Brain pericyte (primary cell): Measurements from ENCODE around the gene PTPRR.

Source experiments
- DNase-seq: peaks from one replicate; pipeline ENCODE4 v3.0.0-alpha.2; 2012; ENCODE audit warnings: low read depth, low spot score

Gene PTPRR

DNA sequence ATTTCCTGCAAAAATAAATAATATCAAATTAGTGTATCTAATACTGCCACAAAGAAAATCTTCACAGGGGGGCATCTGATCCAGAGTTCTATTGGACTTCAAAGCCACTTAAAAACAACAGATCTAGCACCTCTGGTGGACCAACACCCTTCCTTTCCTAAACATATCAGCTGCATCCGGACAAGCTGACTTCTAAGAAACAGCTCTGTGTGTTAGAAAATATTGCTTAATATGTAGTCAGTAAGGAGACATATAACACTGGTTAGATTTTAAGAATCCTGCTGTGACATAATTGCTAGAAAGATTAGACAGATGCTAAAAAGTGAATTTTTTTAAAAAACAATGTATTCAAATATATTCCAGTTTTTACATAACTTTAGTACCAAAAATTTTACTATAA, 222.2 kb downstream of the PTPRR start:
- no peak for DNase-seq

DNA sequence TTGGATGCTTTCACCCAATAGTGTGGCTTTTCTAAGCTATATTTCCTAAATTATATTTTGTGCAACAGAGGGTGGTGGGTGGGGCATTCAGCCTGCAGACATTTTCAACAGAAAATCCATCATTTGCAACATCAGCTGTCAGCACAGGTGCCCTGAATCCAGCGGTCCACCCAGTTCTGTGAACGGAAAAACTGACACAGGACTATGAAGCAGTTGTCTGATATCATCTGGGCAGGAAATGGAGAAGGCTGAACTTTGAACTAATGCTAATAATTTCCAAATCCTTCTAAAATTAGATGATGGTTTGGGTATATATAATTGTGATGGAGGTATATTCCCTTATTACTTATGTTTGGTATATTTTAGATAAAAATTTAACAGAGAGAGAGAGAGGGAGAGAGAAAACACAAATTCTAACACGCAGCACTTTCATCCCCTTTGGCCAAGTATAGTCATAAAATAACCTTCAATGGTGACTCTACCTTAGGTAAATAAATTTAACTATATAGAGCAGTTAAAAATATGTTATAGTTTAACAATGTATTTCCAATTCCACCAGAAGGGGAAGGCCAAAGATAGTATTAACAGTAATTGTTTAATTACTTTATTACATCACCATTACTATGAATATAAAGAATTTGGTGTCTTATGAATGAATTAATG, 225.0 kb downstream of the PTPRR start:
- no peak for DNase-seq

DNA sequence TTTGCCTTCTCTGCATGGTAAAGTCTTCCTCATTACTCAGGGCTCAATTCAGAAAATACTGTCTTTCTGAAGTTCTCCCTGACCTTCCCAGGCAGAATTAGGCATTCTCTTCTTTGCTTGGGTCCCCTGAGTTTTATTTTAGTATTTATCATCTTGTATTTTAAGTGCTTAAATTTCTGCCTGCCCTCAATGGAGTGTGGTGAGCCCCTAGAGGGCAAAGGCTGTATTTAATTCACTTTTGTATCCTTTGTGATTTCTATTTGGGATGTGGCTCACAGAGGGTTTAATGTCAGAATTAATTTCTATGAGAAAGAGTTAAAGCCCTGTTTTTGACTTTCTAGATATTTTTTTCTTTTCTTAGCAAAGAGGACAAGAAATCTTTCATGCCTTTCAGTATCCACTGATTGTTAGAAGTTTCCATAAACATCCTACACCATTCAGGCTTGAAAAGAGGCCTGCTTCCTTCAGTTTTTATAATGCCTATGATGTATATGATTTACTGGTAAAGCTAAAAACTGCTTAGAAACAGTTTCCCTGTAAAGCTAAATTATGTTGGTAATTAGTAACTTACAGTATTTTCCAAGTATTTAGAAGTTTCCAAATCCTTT, 227.8 kb downstream of the PTPRR start:
- no peak for DNase-seq

DNA sequence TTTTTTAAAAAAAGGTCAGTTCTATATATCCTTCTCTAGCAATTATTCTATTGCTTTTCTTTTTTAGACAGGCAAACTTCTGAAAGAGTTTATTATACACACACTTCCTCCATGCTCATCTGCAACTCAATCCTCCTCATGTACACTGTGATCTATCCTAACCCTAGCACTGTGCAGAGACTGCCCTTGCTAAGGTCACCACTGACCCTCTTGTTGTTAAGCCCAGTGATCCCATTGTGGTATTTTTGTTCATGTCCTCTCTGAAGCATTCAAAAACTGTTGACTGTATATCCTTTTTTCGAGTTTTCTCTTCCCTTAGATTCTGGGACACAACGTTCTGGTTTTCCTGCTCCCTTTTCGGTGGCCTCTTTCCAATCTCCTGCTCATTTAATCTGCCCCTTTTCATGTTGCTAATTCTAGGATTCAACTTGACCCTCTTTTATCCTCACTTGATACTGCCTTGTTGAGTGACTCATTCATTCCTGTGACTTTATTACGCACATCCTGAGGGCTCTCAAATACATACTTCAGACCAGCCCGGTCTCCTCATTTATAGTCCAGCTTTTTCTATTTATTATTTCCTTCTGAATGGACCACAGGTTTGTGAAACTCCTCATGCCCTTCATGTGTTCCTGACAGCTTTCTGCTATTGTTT, 229.4 kb downstream of the PTPRR start:
- no peak for DNase-seq

DNA sequence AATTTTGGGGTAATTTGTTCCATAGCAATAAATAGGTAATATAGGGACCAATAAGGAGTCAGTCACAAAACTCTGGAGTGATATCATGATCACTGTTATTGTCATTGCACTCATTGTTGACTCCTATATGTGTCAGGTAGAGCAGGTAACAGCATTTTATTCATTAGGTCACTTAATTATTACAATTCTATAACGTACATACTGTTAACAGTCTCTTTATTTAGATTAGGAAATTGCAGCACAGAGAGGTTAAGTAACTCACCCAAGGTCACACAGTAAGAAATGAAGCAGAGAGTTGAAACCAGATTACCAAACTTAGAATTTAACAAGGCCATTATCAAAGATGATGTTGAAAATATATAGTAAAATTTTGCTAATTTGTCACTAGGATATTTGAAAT, 233.6 kb downstream of the PTPRR start:
- no peak for DNase-seq

GRCh38 chr12:70686299-70686698, 234.2 kb downstream of the PTPRR start:
- no peak for DNase-seq

DNA sequence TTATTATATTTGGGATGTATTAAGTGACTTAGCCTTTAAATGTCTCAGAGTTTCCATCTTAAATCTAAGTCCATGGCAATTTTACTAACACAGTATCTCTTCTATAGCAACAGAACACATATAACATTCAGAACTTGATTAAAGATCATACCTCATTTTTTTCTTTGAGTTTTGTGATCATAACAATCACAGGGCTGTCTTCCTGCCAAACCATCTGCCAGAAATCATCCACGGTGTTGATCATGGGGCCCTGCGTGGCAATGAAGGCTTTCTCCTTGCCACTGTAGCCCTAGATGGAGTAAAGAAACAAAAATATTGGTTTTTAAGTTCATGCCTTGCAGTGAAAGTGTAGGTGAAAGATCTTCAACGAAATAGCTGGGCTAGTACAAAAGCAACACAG, 236.6 kb downstream of the PTPRR start:
- no peak for DNase-seq

DNA sequence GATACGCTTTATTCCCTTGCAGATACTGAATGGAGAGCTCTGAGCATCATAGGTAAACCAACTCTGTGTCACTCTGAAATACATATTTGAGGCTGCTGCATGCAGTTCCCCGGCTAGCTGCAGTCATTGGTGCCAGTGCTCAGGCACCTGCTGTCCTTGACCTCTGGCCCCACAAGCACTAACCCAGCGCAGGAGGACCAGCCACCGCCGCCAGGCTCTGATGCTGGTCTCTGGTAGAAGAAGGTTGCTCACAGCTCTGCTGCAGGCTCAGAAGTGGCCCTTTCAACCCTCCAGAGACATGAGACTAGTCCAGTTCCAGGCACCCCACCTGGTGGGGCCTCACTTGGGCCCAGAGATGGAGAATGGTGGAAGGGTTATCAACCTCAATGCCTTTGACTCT, 248.8 kb downstream of the PTPRR start:
- DNase-seq, result no peak

DNA sequence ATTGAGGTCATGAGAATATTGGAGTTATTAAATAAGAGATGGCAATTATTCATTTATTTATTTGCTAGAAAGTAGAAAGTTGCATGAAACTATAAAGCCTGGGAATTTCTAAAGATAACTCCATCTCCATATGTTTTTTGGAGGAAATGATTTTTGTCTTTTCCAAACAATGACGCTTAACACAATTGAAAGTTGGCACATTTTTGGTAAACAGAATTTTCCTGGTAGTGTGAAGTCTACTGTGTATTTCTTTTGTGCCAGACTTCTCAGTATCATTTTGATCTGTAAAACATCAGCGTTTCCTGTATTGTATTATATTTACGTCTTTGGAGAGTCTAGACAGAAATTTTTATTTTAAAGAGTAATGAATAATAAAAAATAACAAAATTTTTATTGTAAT, 249.6 kb downstream of the PTPRR start:
- DNase-seq, result no peak

DNA sequence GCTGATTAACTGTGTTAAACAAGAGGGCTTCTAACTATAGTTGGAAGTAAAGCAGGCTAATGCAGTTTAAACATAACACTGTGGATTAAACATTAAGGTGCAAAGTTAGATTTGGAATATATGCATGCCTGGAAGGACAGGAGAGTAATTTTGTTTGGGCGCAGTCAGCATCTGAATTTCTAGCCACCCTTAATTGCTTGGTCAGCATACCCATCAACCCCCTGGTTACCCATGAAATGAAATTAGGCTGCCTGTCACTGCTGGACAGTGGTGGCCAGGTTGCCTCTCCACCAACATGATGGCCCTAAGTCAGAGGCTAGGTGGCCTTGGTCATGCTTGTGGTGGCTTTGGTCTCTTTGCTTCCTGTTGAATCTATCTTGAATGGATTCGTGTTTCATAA, 253.3 kb downstream of the PTPRR start:
- DNase-seq, result no peak

DNA sequence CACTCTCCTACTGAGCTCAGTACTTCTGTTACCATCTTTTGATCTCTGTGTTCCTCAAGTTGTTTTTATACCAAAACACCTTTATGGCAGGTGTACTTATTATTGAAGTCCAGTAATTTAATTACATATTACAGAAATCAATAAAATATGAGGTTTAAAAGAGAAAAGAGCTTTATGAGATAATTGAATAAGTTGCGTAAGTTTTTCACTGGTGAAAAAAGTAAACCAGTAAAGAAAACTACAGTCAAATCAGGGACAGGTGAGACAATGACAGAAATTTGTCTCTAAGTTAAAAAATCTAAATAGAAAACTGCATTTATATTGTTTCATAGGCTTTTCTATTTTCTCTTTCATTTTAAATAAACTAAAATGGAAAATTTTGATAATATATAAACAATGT, 254.2 kb downstream of the PTPRR start:
- no peak for DNase-seq

- DNase-seq, result no peak
These were observed 256.1 kb downstream of the PTPRR start for GRCh38 chr12:70664465-70664881.

GRCh38 chr12:70663838-70664237, 256.7 kb downstream of the PTPRR start:
- no peak for DNase-seq

DNA sequence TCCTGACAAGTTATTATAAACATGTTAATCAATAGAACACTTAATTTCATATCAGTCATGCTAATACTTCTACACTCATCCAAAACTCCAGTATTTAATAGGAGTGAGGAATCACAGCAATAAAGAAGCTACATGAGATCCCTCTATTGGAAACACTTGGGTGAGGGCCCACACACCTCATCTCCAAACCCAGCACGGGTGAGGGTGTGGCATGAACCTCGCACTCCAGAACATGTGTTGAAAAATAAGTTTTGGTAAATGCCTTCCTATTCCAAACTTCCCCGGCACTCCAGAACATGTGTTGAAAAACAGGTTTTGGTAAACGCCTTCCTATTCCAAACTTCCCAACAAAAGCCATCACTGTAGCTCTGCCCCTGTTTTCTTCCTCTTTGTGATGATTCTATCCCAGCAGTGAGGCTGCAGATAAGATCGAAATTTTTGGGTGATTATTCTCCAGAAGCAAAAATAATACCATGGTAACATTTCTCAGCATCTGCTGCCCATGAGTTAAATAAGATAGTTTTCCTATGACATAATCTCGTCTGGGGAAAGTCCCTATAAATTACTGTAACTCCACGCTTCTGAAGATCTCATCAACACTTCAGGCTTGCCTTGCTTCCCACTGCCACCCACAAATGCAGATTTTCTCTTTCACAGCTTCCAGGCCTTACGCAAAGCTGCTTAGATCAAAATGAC, 258.9 kb downstream of the PTPRR start:
- DNase-seq, result no peak

DNA sequence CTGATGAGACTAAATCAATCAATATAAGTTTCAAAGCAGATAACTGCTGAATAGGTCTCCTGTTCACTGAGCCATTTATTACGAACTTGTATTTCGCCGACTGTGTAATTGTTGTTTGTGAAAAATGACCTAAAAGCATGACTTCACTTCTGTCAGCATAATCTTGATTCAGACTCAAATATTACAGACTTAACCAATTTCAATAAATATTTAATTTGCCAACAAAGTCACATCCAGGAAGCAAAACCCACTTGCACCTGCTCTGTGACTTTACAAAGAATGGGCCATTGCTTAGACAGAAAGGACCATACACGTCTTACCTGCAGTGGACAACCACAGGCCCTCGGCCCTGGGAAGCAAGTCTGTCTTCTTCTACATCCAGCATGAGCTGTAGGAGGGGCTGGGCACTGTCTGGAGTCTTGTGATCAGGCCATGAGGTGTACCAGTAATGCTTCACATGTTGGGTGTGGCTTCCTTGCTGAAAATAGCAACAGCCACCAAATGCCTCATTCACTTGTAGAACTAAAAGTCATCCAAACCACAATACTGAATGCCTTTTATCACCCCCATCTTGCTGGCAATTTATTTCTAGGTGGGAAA, 259.8 kb downstream of the PTPRR start:
- DNase-seq, result no peak

GRCh38 chr12:70660002-70660604, 260.4 kb downstream of the PTPRR start:
- DNase-seq, result no peak

GRCh38 chr12:70659077-70659606, 261.4 kb downstream of the PTPRR start:
- no peak for DNase-seq

DNA sequence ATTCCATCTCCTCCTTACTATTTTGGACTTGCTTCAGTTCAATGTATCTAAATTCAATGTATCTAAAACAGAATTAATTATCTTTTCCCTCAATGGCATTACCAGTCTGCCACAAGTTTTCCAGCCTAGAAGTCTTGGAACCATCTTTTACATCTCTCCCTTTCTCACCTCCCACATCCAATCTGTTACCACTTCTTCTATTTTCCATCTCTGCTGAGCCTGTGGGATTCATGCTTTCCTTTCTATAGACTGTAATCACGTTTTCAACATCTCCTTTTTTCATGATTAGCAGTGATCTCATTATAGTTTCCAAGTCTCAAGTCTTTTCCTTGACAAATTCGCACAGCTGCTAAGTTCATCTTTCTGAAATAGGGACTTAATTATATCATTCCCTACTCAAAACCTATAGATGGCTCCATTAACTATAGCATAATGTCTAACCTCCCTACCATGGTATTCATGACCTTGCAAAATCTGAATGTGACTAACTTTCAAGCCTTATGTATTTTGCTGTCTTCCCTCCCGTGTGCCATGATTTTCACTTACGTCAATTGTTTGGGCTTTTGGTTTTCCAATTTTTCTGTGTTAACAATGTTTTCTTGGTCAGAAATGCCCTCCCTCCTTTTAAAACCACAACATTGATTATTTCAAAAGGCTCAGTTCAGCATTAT, 262.8 kb downstream of the PTPRR start:
- DNase-seq, result no peak

GRCh38 chr12:70652451-70652850, 268.1 kb downstream of the PTPRR start:
- no peak for DNase-seq

DNA sequence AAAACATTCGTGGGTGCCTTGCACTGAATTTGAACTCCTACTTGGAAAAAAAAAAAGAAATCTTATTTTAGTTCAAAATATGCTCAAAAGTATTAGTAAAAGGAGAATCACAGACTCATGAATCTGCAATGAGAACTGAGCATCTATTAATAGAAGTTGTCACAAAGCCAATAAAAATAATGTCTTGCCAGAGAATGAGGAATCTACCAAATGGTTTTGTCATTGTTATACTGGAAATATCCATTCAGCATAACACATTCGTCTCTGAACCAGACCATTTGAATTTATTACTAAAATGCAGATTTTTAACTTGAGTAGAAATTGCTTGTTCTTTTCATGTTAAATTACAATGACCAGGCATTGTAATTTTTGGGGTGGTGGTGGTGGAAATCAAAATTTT, 271.7 kb downstream of the PTPRR start:
- DNase-seq, result no peak

DNA sequence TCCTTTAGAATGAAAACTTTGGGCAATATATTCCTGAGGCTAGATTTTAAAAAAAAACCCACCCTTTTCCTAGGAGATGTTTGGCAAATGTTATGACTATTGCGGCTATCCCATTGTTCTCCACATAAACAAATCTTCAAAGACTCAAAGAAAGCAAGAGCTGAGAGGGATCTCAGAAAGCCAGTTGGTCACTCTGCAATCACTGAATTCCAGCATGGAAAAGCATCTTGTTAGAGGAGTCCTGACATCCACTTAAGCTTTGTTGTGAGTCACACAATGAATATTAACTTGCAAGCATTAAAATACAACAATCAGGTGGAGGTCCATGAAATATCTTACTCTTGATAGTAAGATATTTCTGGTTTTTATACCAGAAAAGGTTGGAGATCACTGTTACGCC, 272.3 kb downstream of the PTPRR start:
- no peak for DNase-seq
